OCI-LY7 (cell line): ENCODE measurements around the gene PRR35.

Experiments
- CTCF ChIP-seq: fragments of 200-600 bp; sonication (generic); conservative IDR thresholded peaks from 2 replicates; pipeline ENCODE4 v1.5.1; 2014; ENCODE audit warnings: mild to moderate bottlenecking, antibody characterized with exemption, low read length, moderate library complexity, mixed read lengths
- EZH2phosphoT487 ChIP-seq: fragments of 200-600 bp; sonication (generic); IDR thresholded peaks from 2 replicates; pipeline ENCODE4 v1.6.1; 2018; ENCODE audit warnings: low read depth, borderline replicate concordance, mild to moderate bottlenecking, mixed run types, antibody characterized with exemption, low read length, moderate library complexity, mixed read lengths

- TF ChIP-seq CTCF, result no peak
- TF ChIP-seq EZH2phosphoT487, result no peak
Observed at GRCh38 chr16:513950-514349, 46.2 kb upstream of the PRR35 start.
